Gastrocnemius medialis (tissue), 4 donors: ENCODE results near the gene RIOX2.

Experiments
- POLR2A ChIP-seq, 2 donors: fragments of 450-650 bp; IDR thresholded peaks; one replicate each; pipeline ENCODE4 v1.6.1; 2017; ENCODE audit warnings: antibody characterized with exemption in 2 of 2, mild to moderate bottlenecking in 2 of 2, moderate library complexity in 2 of 2
- TF ChIP-seq, protein P1 (sequence below), 5 experiments: fragments of 450-650 bp in 3 of 5; fragments of 200-600 bp in 2 of 5; sonication (generic) in 2 of 5; IDR thresholded peaks in 4 of 5; conservative IDR thresholded peaks in 1 of 5; 1 replicate in 4 of 5; 2 replicates in 1 of 5; pipeline ENCODE4 v1.5.1; 2016 to 2019; ENCODE audit warnings: antibody characterized with exemption in 5 of 5, mild to moderate bottlenecking in 3 of 5, moderate library complexity in 3 of 5

DNA sequence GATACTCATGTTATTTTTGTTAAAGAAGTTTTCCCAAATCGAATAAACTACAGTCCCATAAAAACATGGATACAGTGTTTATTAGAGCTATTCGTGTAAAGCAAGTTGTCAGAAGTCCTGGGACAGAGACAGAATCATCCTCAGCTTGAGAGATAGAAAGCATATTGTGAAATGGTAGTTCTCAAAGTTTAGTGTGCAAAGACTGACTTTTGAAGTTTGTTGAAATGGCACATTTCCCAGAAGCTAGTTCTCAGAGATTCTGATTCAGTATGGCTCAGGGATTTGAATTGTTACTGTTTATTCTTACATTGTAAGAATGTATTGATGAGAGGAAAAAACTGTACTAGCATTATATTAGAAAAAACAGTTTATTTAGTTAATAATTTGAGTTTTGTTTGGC, 40.7 kb upstream of the RIOX2 start:
- TF ChIP-seq, protein P1, sequence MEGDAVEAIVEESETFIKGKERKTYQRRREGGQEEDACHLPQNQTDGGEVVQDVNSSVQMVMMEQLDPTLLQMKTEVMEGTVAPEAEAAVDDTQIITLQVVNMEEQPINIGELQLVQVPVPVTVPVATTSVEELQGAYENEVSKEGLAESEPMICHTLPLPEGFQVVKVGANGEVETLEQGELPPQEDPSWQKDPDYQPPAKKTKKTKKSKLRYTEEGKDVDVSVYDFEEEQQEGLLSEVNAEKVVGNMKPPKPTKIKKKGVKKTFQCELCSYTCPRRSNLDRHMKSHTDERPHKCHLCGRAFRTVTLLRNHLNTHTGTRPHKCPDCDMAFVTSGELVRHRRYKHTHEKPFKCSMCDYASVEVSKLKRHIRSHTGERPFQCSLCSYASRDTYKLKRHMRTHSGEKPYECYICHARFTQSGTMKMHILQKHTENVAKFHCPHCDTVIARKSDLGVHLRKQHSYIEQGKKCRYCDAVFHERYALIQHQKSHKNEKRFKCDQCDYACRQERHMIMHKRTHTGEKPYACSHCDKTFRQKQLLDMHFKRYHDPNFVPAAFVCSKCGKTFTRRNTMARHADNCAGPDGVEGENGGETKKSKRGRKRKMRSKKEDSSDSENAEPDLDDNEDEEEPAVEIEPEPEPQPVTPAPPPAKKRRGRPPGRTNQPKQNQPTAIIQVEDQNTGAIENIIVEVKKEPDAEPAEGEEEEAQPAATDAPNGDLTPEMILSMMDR (IDR thresholded peaks at IDR 0.05 in 4 of 5, conservative IDR thresholded peaks at IDR 0.05 in 1 of 5), result no peak
- TF ChIP-seq POLR2A (IDR thresholded peaks at IDR 0.05), result no peak
